ENCODE measurements around the gene CNIH1. TPM values are rescaled to one million over a fixed set of nuclear protein-coding genes. Genes with fewer than 3 reads are reported as not detected.

The CNIH1 gene
- 10 to 100 TPM; 65.7 to 87.4 TPM for total RNA-seq
- 100 to 1,000 TPM; 128 to 137 TPM for polyA plus RNA-seq (ENCODE audit: insufficient read length in 2 of 2)
- long read RNA-seq, donor 1, full-length matches to known transcripts, result 77 of 77 reads
- long read RNA-seq, donor 1, partial matches to known transcripts, result 0 of 77 reads
- long read RNA-seq, donor 1, other reads (novel, unspliced or antisense), result 0 of 77 reads
- long read RNA-seq, donor 2, full-length matches to known transcripts, result 30 of 30 reads
- long read RNA-seq, donor 2, partial matches to known transcripts, result 0 of 30 reads
- long read RNA-seq, donor 2, other reads (novel, unspliced or antisense), result 0 of 30 reads
- long read RNA-seq, donor 3, full-length matches to known transcripts, result 44 of 44 reads
- long read RNA-seq, donor 3, partial matches to known transcripts, result 0 of 44 reads
- long read RNA-seq, donor 3, other reads (novel, unspliced or antisense), result 0 of 44 reads
- long read RNA-seq, donor 4, full-length matches to known transcripts, result 72 of 77 reads
- long read RNA-seq, donor 4, partial matches to known transcripts, result 5 of 77 reads
- long read RNA-seq, donor 4, other reads (novel, unspliced or antisense), result 0 of 77 reads

DNA sequence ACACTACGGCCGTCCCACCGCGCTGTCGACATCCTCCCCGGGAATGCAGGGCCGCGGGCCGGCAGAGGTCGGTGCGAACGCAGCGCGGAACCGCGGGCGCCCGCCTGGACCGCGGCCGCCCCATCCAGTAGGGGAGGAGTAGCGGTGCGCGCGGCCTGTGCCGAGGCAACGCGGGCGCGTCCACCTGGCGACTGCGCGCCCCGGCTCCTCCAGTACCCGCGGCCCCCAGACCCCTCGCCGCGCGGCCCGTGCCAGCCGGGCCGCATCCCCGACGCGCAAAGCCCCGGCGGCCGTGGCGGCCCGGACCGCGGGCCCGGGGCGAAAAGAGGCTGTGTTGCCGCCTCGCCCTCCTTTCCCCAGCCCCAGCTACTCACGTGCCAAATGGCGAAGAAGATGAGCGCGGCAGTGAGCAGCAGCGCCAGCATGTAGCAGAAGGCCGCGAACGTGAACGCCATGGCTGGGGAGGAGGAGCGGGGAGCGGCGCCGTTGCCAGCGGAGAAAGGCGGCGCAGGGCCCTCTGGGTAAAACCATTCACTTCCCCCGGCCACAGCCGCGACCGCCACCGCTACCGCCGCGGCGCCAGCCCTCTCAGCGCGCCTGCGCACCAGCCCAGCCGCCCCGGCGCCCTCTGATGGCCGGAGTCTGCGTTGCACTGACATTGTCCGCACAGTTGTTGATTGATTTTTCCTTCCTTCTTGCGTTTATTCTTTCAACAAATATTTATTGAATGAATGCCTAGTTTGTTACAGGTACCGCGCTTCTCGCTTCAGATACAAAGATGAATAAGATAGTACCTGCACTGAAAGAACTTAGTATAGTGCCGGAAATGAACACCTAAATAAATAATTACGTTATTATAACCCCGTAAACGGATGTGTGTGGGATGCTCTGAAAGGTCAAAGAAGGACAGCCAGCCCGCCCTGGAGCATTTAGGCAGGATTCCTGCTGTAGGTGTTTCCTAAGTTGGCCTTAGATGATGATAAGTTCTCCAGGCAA, at the start of gene CNIH1:
Gene CNIH1, minus strand, starts transcription at position 502 of the 996 bp plus-strand sequence. Its CDS starts 47 bp downstream, at position 455.
- H3K27ac ChIP-seq (ENCODE audit: low read depth, low read length), result peak within 1 kb of the TSS; percentile 93
- H3K9me3 ChIP-seq (ENCODE audit: control insufficient read depth, insufficient read depth, low read length), result no peaks in the 10 kb centered on the region
- DNase-seq (ENCODE audit: low read depth in 4 of 6, low spot score in 6 of 6), result peak; percentile 75 to 98 (median 88)
- H3K4me1 ChIP-seq (ENCODE audit: control insufficient read depth, insufficient read depth, low read length), result peaks cover 8% of the 10 kb centered on the region
- under 1% methylated on average over 86 of the region's 100 CpGs for WGBS (ENCODE audit: insufficient coverage)
- no peaks in the 10 kb centered on the region for H3K36me3 ChIP-seq (ENCODE audit: control insufficient read depth, insufficient read depth, low read length)
- peak within 1 kb of the TSS; percentile 65 for H3K4me3 ChIP-seq (ENCODE audit: low read depth, low read length)
- H3K27me3 ChIP-seq (ENCODE audit: control insufficient read depth, insufficient read depth, low read length), result no peaks in the 10 kb centered on the region

GRCh38 chr14:54490445-54491175, 49.4 kb upstream of the CNIH1 start:
- WGBS (ENCODE audit: insufficient coverage), result no CpG with 5 or more reads among the region's 3 CpGs
- H3K4me3 ChIP-seq (ENCODE audit: low read depth, low read length), result no peak overlapping the region
- no peaks in the 10 kb centered on the region for H3K27me3 ChIP-seq (ENCODE audit: control insufficient read depth, insufficient read depth, low read length)
- no peaks in the 10 kb centered on the region for H3K9me3 ChIP-seq (ENCODE audit: control insufficient read depth, insufficient read depth, low read length)
- H3K36me3 ChIP-seq (ENCODE audit: control insufficient read depth, insufficient read depth, low read length), result no peaks in the 10 kb centered on the region
- H3K27ac ChIP-seq (ENCODE audit: low read depth, low read length), result no peak overlapping the region
- DNase-seq (ENCODE audit: low read depth in 4 of 6, low spot score in 6 of 6), result peak in 1 of 6 donors; percentile 34
- H3K4me1 ChIP-seq (ENCODE audit: control insufficient read depth, insufficient read depth, low read length), result peaks cover 18% of the 10 kb centered on the region

GRCh38 chr14:54489731-54490444, 48.7 kb upstream of the CNIH1 start:
- 95% methylated on average over 2 of the region's 4 CpGs for WGBS (ENCODE audit: insufficient coverage)
- H3K27me3 ChIP-seq (ENCODE audit: control insufficient read depth, insufficient read depth, low read length), result no peaks in the 10 kb centered on the region
- H3K4me1 ChIP-seq (ENCODE audit: control insufficient read depth, insufficient read depth, low read length), result peaks cover 18% of the 10 kb centered on the region
- H3K9me3 ChIP-seq (ENCODE audit: control insufficient read depth, insufficient read depth, low read length), result no peaks in the 10 kb centered on the region
- H3K4me3 ChIP-seq (ENCODE audit: low read depth, low read length), result no peak overlapping the region
- no peak overlapping the region for H3K27ac ChIP-seq (ENCODE audit: low read depth, low read length)
- DNase-seq (ENCODE audit: low read depth in 4 of 6, low spot score in 6 of 6), result no peak
- H3K36me3 ChIP-seq (ENCODE audit: control insufficient read depth, insufficient read depth, low read length), result no peaks in the 10 kb centered on the region

DNA sequence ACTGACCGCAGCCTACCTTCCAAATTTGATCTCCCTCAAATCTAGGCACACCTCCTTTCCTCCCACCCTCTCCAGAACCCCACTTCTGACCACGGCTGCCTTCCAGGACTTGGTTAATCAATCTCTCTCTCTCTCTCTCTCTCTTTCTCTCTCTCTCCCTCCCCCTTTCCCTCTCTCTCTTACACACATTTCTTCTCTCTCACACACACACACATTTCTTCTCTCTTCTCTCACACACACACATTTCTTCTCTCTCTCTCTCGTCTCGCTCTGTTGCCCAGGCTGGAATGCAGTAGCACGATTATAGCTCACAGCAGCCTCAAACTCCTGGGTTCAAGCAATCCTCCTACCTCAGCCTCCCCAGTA, 48.1 kb upstream of the CNIH1 start:
- DNase-seq (ENCODE audit: low read depth in 4 of 6, low spot score in 6 of 6), result no peak
- H3K4me1 ChIP-seq (ENCODE audit: control insufficient read depth, insufficient read depth, low read length), result peaks cover 18% of the 10 kb centered on the region
- H3K4me3 ChIP-seq (ENCODE audit: low read depth, low read length), result peak overlapping the region; percentile 88
- WGBS (ENCODE audit: insufficient coverage), result 19% methylated on average over 3 of the region's 5 CpGs
- H3K9me3 ChIP-seq (ENCODE audit: control insufficient read depth, insufficient read depth, low read length), result no peaks in the 10 kb centered on the region
- H3K36me3 ChIP-seq (ENCODE audit: control insufficient read depth, insufficient read depth, low read length), result no peaks in the 10 kb centered on the region
- no peaks in the 10 kb centered on the region for H3K27me3 ChIP-seq (ENCODE audit: control insufficient read depth, insufficient read depth, low read length)
- H3K27ac ChIP-seq (ENCODE audit: low read depth, low read length), result peak overlapping the region; percentile 95

DNA sequence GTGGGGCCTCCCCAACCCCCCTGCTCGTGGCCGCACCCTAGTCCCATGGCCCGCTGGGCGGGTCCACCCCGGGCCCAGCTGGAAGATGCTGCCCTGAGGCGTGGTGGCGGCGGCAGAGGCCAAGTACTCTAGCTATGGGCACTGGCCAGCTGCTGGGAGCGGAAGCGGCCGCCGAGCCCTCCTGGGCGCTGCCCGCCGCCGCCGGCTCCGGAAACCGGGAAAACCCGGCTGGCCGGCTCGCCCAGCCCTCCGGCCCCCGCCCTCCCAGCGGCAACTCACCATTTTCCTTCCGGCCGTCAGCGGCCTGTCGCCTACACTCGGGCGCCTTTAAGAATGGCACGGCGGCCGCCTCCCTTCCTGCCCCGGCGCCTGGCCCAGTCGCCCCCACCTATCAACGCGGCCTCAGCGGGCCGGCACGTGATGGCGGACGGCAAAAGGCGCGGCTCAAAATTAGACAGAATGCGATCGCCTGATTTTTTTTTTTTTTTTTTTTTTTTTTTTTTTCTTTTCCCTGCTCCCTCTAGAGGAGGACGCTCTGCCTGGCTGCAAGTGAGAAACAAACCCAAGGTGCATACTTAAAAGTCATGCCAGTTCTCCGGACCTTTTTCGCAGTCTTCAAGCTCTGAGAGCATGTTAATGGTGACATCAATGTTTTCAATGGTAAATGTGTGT, 47.6 kb upstream of the CNIH1 start, which contains the start of gene GMFB:
Gene GMFB, minus strand, starts transcription at position 335 of the 672 bp plus-strand sequence. Its CDS starts 53 bp downstream, at position 282.
- Histone ChIP-seq H3K4me1 (ENCODE audit: control insufficient read depth, insufficient read depth, low read length) (peaks cover 18% of the 10 kb centered on the region), H3K27ac (ENCODE audit: low read depth, low read length) (peak within 1 kb of the TSS; percentile 95), H3K36me3 (ENCODE audit: control insufficient read depth, insufficient read depth, low read length) (no peaks in the 10 kb centered on the region), H3K9me3 (ENCODE audit: control insufficient read depth, insufficient read depth, low read length) (no peaks in the 10 kb centered on the region), H3K27me3 (ENCODE audit: control insufficient read depth, insufficient read depth, low read length) (no peaks in the 10 kb centered on the region), H3K4me3 (ENCODE audit: low read depth, low read length) (peak within 1 kb of the TSS; percentile 88)
- WGBS (ENCODE audit: insufficient coverage), result under 1% methylated on average over 41 of the region's 51 CpGs
- peak; percentile 76 to 97 (median 84) for DNase-seq (ENCODE audit: low read depth in 4 of 6, low spot score in 6 of 6)

GRCh38 chr14:54488318-54488645, 47.1 kb upstream of the CNIH1 start:
- H3K27ac ChIP-seq (ENCODE audit: low read depth, low read length), result peak overlapping the region; percentile 95
- DNase-seq (ENCODE audit: low read depth in 4 of 6, low spot score in 6 of 6), result peak in 1 of 6 donors; percentile 33
- WGBS (ENCODE audit: insufficient coverage), result 0% methylated on average over 8 of the region's 9 CpGs
- H3K4me3 ChIP-seq (ENCODE audit: low read depth, low read length), result peak overlapping the region; percentile 88
- H3K36me3 ChIP-seq (ENCODE audit: control insufficient read depth, insufficient read depth, low read length), result no peaks in the 10 kb centered on the region
- H3K4me1 ChIP-seq (ENCODE audit: control insufficient read depth, insufficient read depth, low read length), result peaks cover 18% of the 10 kb centered on the region
- no peaks in the 10 kb centered on the region for H3K9me3 ChIP-seq (ENCODE audit: control insufficient read depth, insufficient read depth, low read length)
- H3K27me3 ChIP-seq (ENCODE audit: control insufficient read depth, insufficient read depth, low read length), result no peaks in the 10 kb centered on the region

- Histone ChIP-seq H3K36me3 (ENCODE audit: control insufficient read depth, insufficient read depth, low read length) (no peaks in the 10 kb centered on the region), H3K9me3 (ENCODE audit: control insufficient read depth, insufficient read depth, low read length) (no peaks in the 10 kb centered on the region), H3K4me3 (ENCODE audit: low read depth, low read length) (peak overlapping the region; percentile 88), H3K4me1 (ENCODE audit: control insufficient read depth, insufficient read depth, low read length) (peaks cover 18% of the 10 kb centered on the region), H3K27ac (ENCODE audit: low read depth, low read length) (peak overlapping the region; percentile 95), H3K27me3 (ENCODE audit: control insufficient read depth, insufficient read depth, low read length) (no peaks in the 10 kb centered on the region)
- peak in 2 of 6 donors; percentile 19 to 37 for DNase-seq (ENCODE audit: low read depth in 4 of 6, low spot score in 6 of 6)
- WGBS (ENCODE audit: insufficient coverage), result 9% methylated on average over 1 of the region's 4 CpGs
Measured at GRCh38 chr14:54487771-54488170, 46.6 kb upstream of the CNIH1 start.

- Histone ChIP-seq H3K4me3 (ENCODE audit: low read depth, low read length) (no peak overlapping the region), H3K9me3 (ENCODE audit: control insufficient read depth, insufficient read depth, low read length) (no peaks in the 10 kb centered on the region), H3K27me3 (ENCODE audit: control insufficient read depth, insufficient read depth, low read length) (no peaks in the 10 kb centered on the region), H3K27ac (ENCODE audit: low read depth, low read length) (no peak overlapping the region), H3K36me3 (ENCODE audit: control insufficient read depth, insufficient read depth, low read length) (no peaks in the 10 kb centered on the region), H3K4me1 (ENCODE audit: control insufficient read depth, insufficient read depth, low read length) (peaks cover 18% of the 10 kb centered on the region)
- no peak for DNase-seq (ENCODE audit: low read depth in 4 of 6, low spot score in 6 of 6)
- WGBS (ENCODE audit: insufficient coverage), result no CpG with 5 or more reads among the region's 1 CpG
Measured at GRCh38 chr14:54486685-54487084, 45.5 kb upstream of the CNIH1 start.

Measured in spinal cord (tissue), 10 donors.